GM12878 (cell line): ENCODE data around the gene STARD5. TPM values are rescaled to one million over a fixed set of nuclear protein-coding genes. Genes with fewer than 3 reads are reported as not detected.
A peak's percentile ranks its signal among the peaks of the same experiment; 100 is the strongest.

Experiments used
- ASH2L ChIP-seq: fragments of 300-600, 200-600 bp; sonication (generic); IDR thresholded peaks from 2 replicates; pipeline ENCODE4 v1.6.1; 2017; ENCODE audit warnings: low read depth, mild to moderate bottlenecking, borderline replicate concordance
- BACH1 ChIP-seq: fragments of 450-650 bp; IDR thresholded peaks from 2 replicates; pipeline ENCODE4 v1.6.1; 2017; ENCODE audit warnings: mild to moderate bottlenecking, borderline replicate concordance
- CBFB ChIP-seq: IDR thresholded peaks from 2 replicates; pipeline ENCODE4 v1.6.1; 2016; ENCODE audit warnings: antibody characterized with exemption, low read depth
- CHD1 ChIP-seq: IDR thresholded peaks from 2 replicates; pipeline ENCODE4 v1.6.1; 2012; ENCODE audit warnings: low read depth, low read length, improper control_type of control experiment
- CREM ChIP-seq: IDR thresholded peaks from 2 replicates; pipeline ENCODE4 v1.6.1; 2014; ENCODE audit warnings: antibody characterized with exemption, low read depth
- FOS ChIP-seq: IDR thresholded peaks from 3 replicates; pipeline ENCODE4 v1.6.1; 2011; ENCODE audit warnings: borderline replicate concordance; ENCODE audit not compliant: insufficient read length; ENCODE audit errors: extremely low read depth
- HDAC2 ChIP-seq: fragments of 200-600 bp; sonication (generic); IDR thresholded peaks from 2 replicates; pipeline ENCODE4 v1.6.1; 2017
- MLLT1 ChIP-seq: fragments of 450-650 bp; IDR thresholded peaks from 2 replicates; pipeline ENCODE4 v1.6.1; 2016; ENCODE audit warnings: mild to moderate bottlenecking
- NRF1 ChIP-seq: conservative IDR thresholded peaks from 2 replicates; pipeline ENCODE4 v1.6.1; 2011; ENCODE audit warnings: mild to moderate bottlenecking, low read depth, low read length, improper control_type of control experiment
- POLR2AphosphoS5 ChIP-seq: IDR thresholded peaks from 2 replicates; pipeline ENCODE4 v1.6.1; 2011; ENCODE audit warnings: mild to moderate bottlenecking, low read length, inconsistent platforms
- SMAD5 ChIP-seq: IDR thresholded peaks from 2 replicates; pipeline ENCODE4 v1.6.1; 2016; ENCODE audit warnings: antibody characterized with exemption, low read depth
- SMC3 ChIP-seq: IDR thresholded peaks from 2 replicates; pipeline ENCODE4 v1.6.1; 2011; ENCODE audit warnings: low read length, improper control_type of control experiment, borderline replicate concordance
- TCF3 ChIP-seq: IDR thresholded peaks from 2 replicates; pipeline ENCODE4 v1.6.1; 2012; ENCODE audit warnings: low read depth, mild to moderate bottlenecking, low read length, borderline replicate concordance; ENCODE audit not compliant: insufficient read depth
- YY1 ChIP-seq: IDR thresholded peaks from 2 replicates; pipeline ENCODE4 v1.6.1; 2011; ENCODE audit warnings: low read depth, mild to moderate bottlenecking, low read length
- ZNF24 ChIP-seq: fragments of 450-650 bp; IDR thresholded peaks from 2 replicates; pipeline ENCODE4 v1.6.1; 2017; ENCODE audit warnings: antibody characterized with exemption, mild to moderate bottlenecking
- ZZZ3 ChIP-seq: IDR thresholded peaks from 2 replicates; pipeline ENCODE4 v1.6.1; 2011; ENCODE audit warnings: low read depth; ENCODE audit not compliant: control insufficient read depth, insufficient read length
- polyA plus RNA-seq, 11 experiments: library from polyadenylated mRNA; depleted of rRNA in 4 of 11; unstranded in 6 of 11; stranded (reverse) in 5 of 11; fragments of >200 nt; fragmentation: Nextera tagmentation in 4 of 11; fragmentation: Illumina TruSeq in 1 of 11; extraction: Ambion mirVana in 4 of 11; extraction: Trizol in 1 of 11; gene quantifications; 1 replicate in 1 of 11; 2 replicates in 10 of 11; pipeline versions ENCODE4 v1.2.1 to v1.2.3, GENCODE V29; 2011 to 2016; ENCODE audit warnings: inconsistent platforms in 2 of 11, missing spikeins in 2 of 11, low read depth in 1 of 11
- total RNA-seq, 4 experiments: library from RNA; depleted of rRNA in 3 of 4; stranded (reverse); fragments of >200 nt in 3 of 4; fragmentation: Illumina TruSeq in 1 of 4; extraction: Trizol in 1 of 4; gene quantifications; 2 replicates each; pipeline versions ENCODE4 v1.2.1 to v1.2.3, GENCODE V29; 2013 to 2021
- TF ChIP-seq, protein P1 (sequence below): fragments of 450-650 bp; IDR thresholded peaks from 2 replicates; pipeline ENCODE4 v1.6.1; 2018; ENCODE audit warnings: borderline replicate concordance, mild to moderate bottlenecking; ENCODE audit not compliant: partially characterized antibody
- TF ChIP-seq, protein P2 (sequence below): fragments of 450-650 bp; IDR thresholded peaks from 2 replicates; pipeline ENCODE4 v1.6.1; 2014; ENCODE audit warnings: mild to moderate bottlenecking

The STARD5 gene
- total and polyA plus RNA-seq, 10 of the 15 experiments (the other 5 are each of a cell fraction or from before 2014, with no cell fraction given), result 2.3 to 9.4 (median 4.7) TPM

DNA sequence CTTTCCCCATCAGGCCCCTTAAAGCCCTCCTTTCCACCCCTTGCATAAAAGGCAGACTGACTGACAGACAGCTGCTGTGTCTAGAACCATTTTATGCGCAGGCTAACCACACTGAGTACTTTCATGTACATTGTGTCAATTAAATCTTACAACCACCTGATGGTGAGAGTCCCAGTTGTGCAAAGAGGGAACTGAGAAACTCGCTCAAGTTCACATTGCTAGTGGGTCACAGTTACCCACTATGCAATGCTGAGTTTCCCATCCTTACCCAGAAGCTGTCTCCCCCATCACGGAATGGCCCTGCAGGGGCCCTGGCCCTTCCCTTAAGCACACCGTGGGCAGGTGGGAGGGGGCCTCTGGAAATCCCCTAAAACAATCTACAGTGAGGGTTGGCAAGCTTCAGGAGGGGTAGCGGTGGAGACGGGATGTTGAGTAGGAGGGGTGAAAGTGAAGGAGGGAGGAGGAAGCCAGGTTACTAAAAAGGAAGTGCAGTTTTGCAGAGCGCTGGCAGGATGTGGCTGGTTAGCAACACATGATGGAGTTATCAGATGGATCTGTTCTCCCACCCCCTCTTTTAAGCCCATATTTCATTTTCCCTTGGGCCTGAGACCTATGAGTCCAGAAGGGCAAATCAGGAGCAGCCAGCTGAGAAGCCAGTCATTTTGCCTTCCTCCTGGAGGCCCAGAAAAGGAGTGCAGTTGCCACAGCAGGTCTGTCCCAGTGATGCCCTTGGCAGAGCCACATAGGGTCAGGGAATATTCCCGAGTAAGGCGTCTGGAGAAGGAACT, 30.0 kb downstream of the STARD5 start (continued):
- TF ChIP-seq ASH2L (no peak), BACH1 (peak; percentile 95), NRF1 (peak; percentile 45), YY1 (no peak; the same call in 1 of the 2 replicates), TCF3 (peak; percentile 74; the same call in 1 of the 2 replicates), SMAD5 (peak; percentile 66), SMC3 (no peak), ZZZ3 (no peak), CBFB (peak; percentile 84), HDAC2 (no peak), ZNF24 (no peak), POLR2AphosphoS5 (peak; percentile 84), CHD1 (no peak), MLLT1 (no peak; the same call in none of the 2 replicates), CREM (peak; percentile 86), FOS (no peak)
- TF ChIP-seq, protein P1, sequence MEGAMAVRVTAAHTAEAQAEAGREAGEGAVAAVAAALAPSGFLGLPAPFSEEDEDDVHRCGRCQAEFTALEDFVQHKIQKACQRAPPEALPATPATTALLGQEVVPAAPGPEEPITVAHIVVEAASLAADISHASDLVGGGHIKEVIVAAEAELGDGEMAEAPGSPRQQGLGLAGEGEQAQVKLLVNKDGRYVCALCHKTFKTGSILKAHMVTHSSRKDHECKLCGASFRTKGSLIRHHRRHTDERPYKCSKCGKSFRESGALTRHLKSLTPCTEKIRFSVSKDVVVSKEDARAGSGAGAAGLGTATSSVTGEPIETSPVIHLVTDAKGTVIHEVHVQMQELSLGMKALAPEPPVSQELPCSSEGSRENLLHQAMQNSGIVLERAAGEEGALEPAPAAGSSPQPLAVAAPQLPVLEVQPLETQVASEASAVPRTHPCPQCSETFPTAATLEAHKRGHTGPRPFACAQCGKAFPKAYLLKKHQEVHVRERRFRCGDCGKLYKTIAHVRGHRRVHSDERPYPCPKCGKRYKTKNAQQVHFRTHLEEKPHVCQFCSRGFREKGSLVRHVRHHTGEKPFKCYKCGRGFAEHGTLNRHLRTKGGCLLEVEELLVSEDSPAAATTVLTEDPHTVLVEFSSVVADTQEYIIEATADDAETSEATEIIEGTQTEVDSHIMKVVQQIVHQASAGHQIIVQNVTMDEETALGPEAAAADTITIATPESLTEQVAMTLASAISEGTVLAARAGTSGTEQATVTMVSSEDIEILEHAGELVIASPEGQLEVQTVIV, result peak; percentile 46
- TF ChIP-seq, protein P2, sequence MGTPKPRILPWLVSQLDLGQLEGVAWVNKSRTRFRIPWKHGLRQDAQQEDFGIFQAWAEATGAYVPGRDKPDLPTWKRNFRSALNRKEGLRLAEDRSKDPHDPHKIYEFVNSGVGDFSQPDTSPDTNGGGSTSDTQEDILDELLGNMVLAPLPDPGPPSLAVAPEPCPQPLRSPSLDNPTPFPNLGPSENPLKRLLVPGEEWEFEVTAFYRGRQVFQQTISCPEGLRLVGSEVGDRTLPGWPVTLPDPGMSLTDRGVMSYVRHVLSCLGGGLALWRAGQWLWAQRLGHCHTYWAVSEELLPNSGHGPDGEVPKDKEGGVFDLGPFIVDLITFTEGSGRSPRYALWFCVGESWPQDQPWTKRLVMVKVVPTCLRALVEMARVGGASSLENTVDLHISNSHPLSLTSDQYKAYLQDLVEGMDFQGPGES, result no peak
